Activated naive CD8-positive, alpha-beta T cell treated with anti-CD3 and anti-CD28 coated beads, Interleukin-2, amount 50 U/mL, for 16 hours (primary cell): Measurements from ENCODE around the gene METTL3.

Experiments used
- DNase-seq: peaks from one replicate; pipeline ENCODE4 v3.0.0-alpha.2; 2020; ENCODE audit warnings: low read depth, low spot score

The METTL3 gene

DNA sequence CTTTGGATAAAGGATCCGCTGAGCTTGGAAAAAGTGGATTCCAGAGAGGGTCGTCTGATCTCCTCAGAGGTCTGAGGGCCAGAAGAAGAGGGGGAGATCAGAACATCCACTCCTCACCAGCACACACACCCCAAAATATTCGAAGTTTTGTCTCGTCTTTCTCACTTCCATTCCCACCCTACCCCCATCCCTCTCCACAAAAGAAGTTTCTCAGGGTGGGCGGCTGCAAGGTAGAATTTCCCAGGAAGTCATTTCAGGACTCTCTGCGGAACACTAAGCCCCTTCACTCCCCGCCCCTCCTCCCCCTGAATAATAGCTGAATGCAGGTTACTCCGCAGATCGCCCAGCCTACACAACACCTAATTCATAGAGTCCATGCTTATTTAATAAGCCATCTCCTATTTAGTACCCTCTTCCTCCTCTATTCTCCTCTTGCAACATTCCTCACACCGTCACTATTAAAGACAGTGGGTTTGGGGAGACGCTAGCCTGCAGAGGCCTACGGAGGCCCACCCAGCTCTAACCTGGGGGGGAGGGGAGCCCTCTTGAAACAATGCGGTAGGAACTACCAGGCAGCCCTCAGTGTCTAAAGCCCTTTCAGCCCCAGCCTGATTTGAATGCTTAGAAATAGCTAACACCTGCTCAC, 15.7 kb upstream of the METTL3 start:
- DNase-seq: no peak

DNA sequence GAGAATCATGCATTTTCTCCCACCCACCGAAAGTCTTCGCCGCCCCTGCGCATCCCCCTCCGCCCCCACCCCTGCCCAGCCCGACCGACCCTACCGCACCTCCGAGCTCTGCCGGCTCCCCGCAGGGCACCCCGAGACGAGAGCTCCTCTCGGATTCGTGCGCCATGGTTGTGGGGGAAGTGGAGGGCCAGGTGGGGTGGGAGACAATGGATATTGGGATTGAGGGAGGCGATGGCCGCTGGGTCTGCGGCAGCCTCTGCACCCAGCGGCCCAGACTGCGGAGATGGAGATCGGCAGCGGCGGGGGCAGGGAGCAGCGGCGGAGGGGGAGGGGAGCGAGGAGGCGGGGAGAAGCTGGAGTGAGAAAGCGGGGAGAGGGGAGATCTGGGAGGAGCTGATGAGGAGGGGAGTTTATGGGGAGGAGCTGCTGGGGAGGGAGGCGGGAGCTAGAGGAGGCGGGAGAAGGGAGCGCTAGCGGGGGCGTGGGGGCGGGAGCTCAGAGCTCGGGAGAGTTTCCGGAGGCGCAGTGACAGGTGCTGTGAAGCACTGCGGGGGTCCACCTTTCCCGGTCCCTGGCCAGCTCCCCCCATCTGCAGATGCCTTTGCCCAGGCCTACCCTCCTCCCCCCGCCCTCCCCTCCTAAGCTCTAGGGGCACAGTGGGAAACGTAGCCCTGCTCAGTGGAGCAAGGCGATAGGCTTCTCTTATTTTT, 15.0 kb upstream of the METTL3 start, which contains the start of gene SALL2:
TSS of gene SALL2 (minus strand) at position 385 of the 710 bp plus-strand sequence. CDS start at position 166, 219 bp downstream.
- DNase-seq: no peak

DNA sequence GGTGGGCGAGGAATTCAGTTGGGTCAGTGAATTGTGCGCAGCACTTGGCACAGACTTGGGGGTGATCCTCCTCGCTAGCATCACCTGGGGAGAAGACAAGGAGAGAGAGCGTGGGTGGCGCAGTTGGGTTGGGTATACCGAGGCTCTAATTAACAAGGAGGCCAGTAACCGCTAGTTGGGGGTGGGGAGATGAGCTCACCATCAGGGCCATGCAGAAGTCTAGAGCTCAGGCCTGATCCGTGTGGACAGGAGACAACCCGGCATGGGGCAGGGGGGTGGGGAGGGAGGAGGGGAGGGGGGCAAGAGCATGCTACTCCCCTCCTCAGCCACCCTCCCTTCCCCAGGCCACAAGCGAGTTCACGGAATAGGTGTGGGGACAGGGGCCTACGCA, 14.4 kb upstream of the METTL3 start:
- no peak for DNase-seq

DNA sequence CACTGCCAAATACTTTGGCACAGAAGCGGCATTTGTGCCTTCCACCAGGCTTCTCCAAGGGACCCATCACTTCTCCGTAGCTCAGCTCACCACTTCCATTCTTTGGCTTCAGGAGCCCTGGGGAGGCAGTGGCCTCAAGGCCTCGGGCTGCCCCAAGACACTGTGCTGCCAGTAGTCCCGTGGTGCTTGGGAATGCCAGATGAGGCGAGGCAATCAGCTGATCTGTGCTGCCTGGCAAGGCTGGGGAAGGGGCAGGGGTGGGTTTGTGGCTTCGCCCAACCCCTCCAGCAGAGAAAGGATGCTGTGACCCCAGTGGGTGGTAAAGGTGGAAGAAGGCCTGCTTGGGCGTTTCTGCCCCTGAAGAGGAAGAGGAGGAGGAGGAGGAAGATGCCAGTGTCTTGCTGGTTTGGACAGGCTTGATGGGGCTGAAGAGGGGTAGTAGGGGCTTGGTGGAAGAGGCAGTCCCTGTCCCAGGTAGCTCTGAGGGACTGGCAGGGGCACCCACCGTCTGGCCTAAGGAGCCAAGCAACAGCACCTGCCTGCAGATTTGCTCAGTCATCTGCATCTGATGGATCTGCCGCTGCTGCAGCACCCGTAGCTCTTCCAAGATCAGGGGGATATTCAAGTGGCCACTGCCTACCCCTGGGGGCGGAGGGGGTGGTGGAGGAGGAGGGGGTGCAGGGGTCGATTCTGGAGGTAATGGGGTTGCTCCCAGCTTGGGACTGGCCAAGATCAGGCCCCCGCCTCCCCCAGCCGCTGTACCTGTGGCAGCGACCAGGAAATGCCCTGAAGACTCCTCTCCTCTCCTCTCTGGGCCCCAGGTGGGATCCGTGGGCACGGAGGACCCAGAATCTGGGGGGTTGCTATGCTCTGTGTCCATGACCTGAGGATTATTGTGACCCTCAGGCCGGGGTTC, 13.7 kb upstream of the METTL3 start:
- DNase-seq: no peak

DNA sequence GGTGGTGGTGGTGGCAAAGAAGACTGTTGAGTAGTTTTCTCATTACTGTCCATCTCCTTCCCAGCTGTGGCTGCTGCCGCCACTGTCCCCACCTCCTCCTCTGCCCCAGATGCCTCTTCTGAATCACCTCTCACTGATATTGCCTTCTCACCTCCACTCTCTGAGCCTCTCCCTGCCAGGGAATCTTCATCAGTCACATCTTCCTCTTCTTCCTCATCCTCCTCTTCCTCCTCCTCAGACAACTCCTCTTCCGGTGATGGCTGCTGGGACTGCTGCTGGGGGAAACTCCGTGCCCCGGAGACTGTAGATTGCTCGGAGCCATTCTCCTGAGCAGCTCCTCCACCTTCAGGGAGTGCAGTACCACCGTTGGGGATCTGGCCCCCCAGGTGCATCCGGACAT, 12.1 kb upstream of the METTL3 start:
- no peak for DNase-seq

DNA sequence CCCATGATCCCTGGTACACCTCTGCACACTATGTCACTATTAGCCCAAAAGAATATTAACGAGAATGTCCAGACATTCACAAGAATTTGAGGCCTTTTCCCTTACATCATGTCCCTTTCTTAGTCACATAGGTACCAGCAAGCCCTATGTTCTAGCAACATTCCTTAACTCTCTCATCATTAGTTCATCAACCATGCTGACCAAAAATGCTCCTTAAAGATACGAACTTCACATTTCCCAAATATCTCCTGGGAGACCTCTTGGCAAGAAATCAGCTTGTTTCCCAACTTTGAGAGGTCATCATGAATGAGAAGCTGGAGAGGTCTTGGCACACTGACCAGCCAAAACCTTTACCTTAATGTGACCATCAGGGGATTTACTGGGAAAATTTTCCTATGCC, 10.4 kb upstream of the METTL3 start:
- DNase-seq: no peak

DNA sequence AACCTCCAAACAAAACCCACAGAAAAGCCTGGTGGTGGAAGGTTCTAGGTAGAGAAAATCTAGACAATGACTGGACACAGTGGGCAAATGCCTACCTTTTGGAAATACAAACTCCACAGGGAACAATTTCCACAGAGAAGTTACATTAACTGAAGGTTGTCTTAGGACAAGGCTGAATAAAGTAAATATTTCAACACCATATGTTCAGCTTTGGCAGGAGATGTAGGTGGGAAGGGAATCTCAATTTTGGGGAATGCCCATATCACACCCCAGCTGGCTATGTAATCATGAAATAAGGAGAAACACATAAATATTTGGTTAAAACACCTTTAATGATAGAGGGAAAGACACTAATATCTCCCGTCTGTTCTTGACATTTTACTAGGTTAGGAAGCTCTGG, 9.6 kb upstream of the METTL3 start:
- no peak for DNase-seq

DNA sequence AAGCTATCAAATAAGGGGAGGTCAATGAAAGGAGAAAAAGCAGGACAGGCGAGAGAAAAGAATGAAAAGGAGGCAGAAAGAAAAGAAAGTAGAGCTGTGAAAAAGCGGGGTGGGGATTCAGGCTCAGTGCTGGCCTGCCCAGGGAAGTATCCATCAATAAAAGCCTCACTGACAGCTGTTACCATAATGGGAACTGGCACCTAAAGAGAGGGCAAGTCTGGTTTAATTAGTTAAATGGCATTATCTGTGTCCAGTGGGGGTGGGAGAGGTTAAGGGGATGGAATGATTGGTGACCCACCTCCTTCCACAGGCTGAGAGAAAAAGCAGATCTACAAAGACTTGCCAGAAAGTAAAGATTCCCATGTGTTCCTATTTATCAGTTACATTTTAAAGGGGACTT, 7.6 kb upstream of the METTL3 start:
- no peak for DNase-seq

DNA sequence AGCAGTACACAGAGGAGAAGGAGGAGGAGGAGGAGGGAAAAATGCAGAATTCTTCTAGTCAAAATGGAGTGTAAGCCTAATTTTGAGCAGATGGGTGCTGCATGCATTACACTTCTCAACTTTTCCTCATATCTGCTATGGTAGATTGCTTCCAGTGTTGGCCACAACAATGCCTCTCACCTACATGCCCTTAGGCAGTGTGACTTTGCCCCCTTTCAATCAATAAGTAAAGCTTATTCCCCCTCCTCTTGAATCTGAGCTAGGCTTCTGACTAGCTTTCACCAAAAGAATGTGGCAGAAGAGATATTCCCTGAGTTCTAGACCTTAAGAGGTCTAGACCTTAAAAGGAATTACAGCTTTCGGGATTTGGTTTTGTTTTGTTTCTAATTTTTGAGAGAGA, 3.2 kb upstream of the METTL3 start:
- DNase-seq: no peak

DNA sequence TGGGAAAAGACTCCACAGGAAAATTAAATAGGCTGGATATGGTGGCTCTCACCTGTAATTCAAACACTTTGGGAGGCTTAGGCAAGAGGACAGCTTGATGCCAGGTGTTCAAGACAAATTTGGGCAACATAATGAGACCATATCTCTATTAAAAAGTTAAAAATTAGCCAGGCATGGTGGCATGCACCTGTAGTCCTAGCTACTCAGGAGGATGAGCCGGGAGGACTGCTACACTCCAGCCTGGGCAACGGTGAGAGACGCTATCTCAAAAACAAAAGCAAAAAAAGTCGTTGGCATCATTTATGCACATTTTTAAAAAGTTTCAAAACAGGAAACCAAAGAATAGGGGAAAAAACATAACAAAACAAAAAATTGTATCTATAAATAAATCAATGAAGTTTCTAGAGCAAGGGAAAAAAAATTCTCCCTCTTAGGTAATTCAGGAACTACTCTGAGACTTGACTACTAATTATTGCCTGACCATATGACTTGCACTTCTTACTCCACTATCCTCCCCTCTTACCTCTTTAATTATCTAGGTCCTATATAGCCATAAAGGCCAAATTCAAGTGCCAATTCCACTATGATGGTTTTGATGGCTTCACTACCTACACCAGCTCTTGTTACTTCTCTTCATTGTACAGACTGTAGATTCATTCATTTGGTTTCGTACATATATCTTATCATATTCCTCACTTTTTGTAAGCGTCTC, 1.6 kb downstream of the METTL3 start:
- no peak for DNase-seq

DNA sequence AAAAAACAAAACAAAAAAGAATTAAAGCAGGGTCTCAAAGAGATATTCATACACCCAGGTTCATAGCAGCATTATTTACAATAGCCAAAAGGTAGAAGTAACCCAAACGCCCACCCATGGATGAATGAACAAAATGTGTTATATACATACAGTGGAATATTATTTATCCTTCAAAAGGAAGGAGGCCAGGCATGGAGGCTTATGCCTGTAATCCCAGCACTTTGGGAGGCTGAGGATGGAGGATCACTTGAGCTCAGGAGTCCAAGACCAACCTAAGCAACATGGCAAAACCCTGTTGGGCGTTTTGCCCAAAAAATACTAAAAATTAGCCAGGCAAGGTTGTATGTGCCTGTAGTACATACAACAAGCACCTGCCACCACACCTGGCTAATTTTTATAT, 4.6 kb downstream of the METTL3 start:
- no peak for DNase-seq

DNA sequence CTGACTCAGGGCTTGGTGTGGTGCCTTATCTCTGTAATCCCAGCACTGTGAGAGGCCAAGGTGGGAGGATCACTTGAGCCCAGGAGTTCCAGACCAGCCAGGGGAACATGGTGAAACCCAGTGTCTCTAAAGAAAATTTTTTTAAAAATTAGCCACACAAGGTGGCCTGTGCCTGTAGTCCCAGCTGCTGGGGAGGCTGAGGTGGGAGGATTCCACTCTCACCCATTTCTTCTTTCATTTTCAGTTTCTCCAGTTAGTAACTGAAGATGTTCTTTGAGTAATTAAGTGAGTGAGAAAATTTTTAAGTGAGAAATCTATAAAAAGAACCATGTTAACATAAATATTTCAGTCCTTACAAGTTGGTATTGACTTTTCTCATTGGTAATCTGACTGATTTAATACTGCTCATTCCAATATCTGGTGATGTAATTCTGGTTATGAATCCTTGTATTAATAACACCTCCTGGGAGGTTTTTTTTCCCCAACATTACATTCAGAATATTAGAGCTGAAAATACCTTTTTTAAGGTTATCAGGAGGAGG, 6.1 kb downstream of the METTL3 start:
- DNase-seq: no peak

DNA sequence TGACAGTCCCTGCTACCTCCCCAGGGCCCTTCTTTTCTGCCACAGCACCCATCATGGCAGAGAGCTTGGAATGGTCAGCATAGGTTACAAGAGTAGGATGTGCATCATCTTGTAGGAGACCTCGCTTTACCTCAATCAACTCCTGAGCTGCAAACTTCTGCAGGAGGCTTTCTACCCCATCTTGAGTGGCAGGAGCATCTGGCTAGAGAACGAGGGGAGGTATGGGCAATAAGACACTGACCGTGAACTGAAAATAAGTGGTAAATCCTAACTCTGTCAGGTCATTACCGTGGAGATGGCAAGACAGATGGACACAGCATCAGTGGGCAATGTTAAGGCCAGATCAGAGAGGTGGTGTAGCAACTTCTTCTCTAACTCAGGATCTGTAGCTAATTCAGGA, 7.8 kb downstream of the METTL3 start:
- DNase-seq: no peak

DNA sequence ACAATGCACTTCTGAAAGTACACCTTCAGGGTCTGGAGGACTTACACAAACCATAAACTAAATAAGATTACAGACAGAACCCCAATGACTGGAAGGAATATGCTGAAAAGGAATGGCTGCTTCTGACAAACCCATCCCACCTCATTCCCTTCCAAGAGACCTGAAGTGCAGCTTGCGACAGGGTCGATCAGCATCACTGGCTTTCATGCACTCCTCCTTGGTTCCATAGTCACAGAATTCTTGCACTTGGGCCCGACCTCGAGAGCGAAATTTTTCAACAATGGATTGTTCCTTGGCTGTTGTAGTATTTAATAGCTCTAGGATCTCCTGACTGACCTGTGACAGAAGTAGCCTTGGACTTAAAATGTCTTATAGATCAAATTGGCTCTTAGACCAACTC, 9.6 kb downstream of the METTL3 start:
- DNase-seq: no peak

DNA sequence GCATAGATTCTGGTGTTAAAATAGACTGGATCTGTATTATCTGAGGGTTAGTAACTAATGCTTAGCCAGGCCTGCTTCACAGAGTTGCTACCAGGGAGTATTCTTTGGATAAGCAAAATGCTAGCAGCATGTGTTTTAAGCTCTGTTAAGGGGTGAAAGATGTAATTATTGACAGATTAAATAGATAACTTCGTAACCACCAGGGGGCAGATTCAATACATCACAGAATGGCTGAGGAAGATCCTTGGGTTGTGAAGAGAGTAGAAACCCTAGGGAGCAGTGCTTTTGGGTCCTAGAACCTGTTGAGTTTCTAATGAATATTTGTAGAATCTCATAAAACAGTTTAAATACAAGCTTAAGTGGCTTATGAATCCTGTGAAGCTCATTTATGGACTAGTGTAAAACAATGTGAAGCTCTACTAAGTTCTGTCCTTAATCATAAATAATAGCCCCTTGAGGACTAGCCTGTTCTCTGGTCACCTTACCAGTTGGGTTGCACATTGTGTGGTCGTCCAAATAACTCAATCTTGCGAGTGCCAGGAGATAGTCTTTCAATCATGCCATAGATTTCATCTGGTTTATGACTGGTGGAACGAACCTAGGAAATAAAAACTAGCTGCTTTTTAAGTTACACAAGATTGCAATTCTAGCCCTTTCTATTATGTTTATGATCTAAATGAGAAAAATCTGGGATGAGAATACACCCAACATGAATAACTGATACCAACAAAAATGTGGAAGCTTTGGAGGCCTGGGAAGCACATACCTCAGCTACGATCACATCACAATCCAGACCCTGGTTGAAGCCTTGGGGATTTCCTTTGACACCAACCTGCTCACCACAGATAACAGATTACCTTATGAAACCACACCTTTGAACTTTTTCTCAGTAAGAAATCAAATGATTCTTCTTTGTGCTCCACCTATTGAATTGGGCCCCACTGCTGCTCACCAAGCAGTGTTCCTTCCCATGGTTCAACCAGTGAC, 12.3 kb downstream of the METTL3 start:
- no peak for DNase-seq

DNA sequence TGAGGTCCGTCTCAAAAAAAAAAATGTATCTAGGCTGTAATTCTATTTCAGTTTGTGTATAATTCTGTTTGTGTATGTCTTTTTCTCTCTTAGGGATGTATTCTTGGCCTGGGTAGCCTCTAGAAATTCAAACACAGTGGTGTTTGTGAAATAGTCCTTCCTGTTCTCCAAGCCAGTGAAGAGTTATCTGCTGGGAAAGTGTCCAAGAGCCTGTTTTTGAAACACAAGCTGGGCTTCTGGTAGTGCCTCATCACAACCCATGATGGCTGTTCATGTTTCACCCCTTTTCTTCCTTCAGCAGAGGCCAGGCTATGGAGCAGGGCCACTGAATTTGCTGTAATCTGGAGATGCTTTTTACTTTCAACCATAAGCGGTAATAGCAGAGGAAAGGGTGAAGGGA, 14.7 kb downstream of the METTL3 start:
- DNase-seq: no peak

DNA sequence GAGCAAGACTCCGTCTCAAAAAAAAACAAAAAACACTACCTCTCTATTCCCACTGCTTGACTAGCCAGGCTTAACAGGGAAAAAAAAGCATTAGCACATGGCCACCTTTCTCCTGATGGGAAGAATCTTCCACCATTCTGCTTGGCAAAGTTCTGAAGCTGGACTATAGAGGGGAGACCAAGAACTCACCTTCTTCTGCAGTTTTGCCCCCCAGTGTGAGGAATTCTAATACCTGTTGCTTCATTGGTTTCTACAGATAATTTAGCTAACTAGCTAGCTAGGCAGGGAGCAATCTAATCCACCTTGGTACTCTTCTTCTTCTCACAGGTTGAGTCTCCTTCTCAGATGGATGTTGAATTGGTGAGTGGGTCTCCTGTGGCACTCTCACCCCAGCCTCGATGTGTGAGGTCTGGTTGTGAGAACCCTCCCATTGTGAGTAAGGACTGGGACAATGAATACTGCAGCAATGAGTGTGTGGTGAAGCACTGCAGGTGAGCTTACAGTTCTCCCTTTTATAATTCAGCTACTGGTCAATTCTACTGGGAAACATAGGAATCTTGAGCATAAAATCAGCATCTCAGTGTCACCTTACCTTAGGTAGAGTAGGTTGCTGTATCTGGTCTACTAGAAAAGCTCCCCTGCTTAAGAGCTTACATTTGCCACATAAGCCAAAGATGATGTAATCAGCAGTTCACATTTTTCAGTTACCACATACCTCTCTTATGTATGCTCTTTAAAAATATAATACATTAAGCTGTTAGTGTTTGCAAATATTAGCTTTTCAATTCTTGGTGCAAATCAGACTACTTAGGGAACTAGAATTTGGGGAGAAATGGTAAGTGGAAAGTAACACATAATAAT, 16.0 kb downstream of the METTL3 start:
- no peak for DNase-seq

DNA sequence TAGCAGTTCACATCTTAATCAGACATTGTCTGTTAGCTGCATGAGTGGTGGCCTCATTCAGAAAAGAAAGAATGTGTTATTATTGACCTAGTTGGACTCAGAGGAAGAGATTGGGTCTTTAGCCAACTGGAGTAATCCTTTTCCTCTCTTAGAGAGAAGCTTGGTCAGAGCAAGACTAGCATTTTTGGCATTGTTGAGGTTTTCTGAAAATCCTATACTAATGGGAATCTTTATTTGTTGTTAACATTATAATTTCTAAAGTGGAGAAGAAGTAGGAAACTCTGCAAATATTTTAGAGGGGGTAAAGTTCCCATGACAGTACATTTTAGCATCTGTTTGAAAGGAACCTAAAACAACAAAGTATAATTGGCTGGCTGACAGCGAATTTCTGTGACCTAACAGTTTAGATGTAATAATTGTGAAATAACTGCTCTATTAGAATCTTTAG, 24.5 kb downstream of the METTL3 start:
- no peak for DNase-seq
